ENCODE measurements around the gene SNX14. TPM values are rescaled to one million over a fixed set of nuclear protein-coding genes. Genes with fewer than 3 reads are reported as not detected.

Gene SNX14
- polyA plus RNA-seq, 1 experiment: 114 TPM

DNA sequence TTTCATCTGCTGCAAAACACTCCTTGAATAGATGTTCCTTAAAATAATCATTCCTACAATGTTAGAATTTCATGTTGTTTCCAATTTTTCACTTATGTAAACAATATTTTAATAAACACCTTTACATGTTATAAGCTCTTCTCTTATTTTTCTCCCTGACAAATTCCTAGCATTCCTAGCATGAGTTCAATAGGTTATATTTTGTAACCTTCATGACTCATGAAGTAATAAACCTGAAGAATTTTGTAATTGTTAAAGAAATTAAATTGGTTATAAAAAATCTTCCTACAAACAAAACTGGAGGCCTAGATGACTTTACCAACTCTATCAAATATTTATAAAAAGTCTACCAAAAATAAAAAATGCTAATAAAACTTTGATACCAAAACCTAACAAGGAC is 77.5 kb downstream of the SNX14 start:
- Histone ChIP-seq H3K27ac (ENCODE audit: low read depth, low read length) (no peak overlapping the region), H3K27me3 (ENCODE audit: control insufficient read depth, insufficient read depth, low read length) (no peaks in the 10 kb centered on the region), H3K9me3 (ENCODE audit: control insufficient read depth, insufficient read depth, low read length) (no peaks in the 10 kb centered on the region), H3K4me3 (ENCODE audit: low read depth, low read length) (no peak overlapping the region)
- ChIA-PET CTCF (interaction anchor here (1.1 to 1.9 kb wide), 2 partner anchors 20 to 34 kb away, joined by 3 to 5 read pairs; no protein-coding TSS in a partner anchor), POLR2A (no interaction called here)
- DNase-seq (ENCODE audit: low read depth, low spot score): no peak
- no peak for TF ChIP-seq CTCF (IDR thresholded peaks at IDR 0.05; ENCODE audit: low read depth, low read length)

DNA sequence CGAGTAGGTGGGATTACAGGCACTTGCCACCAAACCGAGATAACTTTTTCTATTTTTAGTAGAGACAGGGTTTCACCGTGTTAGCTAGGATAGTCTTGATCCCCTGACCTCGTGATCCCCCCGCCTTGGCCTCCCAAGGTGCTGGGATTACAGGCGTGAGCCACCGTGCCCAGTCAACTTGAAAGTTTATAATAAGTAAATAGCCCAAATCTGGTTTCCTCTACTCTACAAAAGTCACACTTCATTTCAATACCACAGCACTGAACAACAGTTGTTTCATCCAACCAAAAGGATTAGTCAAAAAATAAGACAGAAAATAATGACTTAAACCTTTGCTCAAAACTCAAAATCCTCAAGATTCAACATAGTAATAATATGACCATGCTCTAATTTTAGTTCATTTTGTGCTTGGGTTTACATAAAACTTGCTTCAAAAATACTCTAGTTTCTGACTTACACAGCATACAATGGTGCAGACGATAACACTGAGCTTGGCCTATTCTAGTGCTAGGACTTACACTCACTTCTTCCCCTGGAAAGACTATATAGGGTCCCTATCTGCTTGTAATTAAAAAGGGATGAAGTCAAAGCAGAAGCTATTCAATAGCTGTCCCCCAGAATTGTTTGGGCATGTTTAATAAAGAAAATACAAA is 87.1 kb downstream of the SNX14 start:
- H3K27ac ChIP-seq (ENCODE audit: low read depth, low read length): no peak overlapping the region
- no peak for TF ChIP-seq CTCF (IDR thresholded peaks at IDR 0.05; ENCODE audit: low read depth, low read length)
- POLR2A ChIA-PET: no interaction called here
- no peaks in the 10 kb centered on the region for H3K9me3 ChIP-seq (ENCODE audit: control insufficient read depth, insufficient read depth, low read length)
- H3K27me3 ChIP-seq (ENCODE audit: control insufficient read depth, insufficient read depth, low read length): no peaks in the 10 kb centered on the region
- CTCF ChIA-PET: interaction anchor here (1.0 to 3.1 kb wide), 4 partner anchors 24 to 151 kb away, joined by 4 to 20 read pairs (median 10); no protein-coding TSS in a partner anchor
- DNase-seq (ENCODE audit: low read depth, low spot score): no peak
- no peak overlapping the region for H3K4me3 ChIP-seq (ENCODE audit: low read depth, low read length)

GRCh38 chr6:85498596-85499258 is 94.9 kb downstream of the SNX14 start:
- Histone ChIP-seq H3K27me3 (ENCODE audit: control insufficient read depth, insufficient read depth, low read length) (no peaks in the 10 kb centered on the region), H3K27ac (ENCODE audit: low read depth, low read length) (no peak overlapping the region), H3K9me3 (ENCODE audit: control insufficient read depth, insufficient read depth, low read length) (peaks cover 4% of the 10 kb centered on the region; the same call in 1 of the 2 replicates), H3K4me3 (ENCODE audit: low read depth, low read length) (no peak overlapping the region)
- ChIA-PET CTCF (interaction anchor here (0.9 to 11.2 kb wide), 3 partner anchors 15 to 68 kb away, joined by 3 to 138 read pairs (median 10); no protein-coding TSS in a partner anchor), POLR2A (interaction anchor here (0.6 to 1.0 kb wide), 2 partner anchors 9 to 16 kb away, joined by 3 read pairs; no protein-coding TSS in a partner anchor)
- no peak for DNase-seq (ENCODE audit: low read depth, low spot score)
- TF ChIP-seq CTCF (IDR thresholded peaks at IDR 0.05; ENCODE audit: low read depth, low read length): no peak

DNA sequence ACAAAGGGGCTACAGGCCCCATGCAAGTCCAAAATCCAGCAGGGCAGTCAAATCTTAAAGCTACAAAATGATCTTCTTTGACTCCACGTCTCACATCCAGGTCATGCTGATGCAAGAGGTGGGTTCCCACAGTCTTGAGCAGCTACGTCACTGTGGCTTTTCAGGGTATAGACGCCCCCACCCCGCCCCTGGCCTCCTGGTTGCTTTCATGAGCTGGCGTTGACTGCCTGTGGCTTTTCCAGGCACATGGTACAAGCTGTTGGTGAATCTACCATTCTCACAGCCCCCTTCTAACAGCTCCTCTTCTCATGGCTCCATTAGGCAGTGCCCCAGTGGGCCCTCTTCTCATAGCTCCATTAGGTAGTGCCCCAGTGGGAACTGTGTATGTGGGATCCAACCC is 96.8 kb downstream of the SNX14 start:
- no peak for DNase-seq (ENCODE audit: low read depth, low spot score)
- no peak for TF ChIP-seq CTCF (IDR thresholded peaks at IDR 0.05; ENCODE audit: low read depth, low read length)
- H3K9me3 ChIP-seq (ENCODE audit: control insufficient read depth, insufficient read depth, low read length): peaks cover 4% of the 10 kb centered on the region; the same call in 1 of the 2 replicates
- H3K4me3 ChIP-seq (ENCODE audit: low read depth, low read length): no peak overlapping the region
- no peak overlapping the region for H3K27ac ChIP-seq (ENCODE audit: low read depth, low read length)
- no peaks in the 10 kb centered on the region for H3K27me3 ChIP-seq (ENCODE audit: control insufficient read depth, insufficient read depth, low read length)
- CTCF ChIA-PET: interaction anchor here (3.0 to 11.2 kb wide), 3 partner anchors 13 to 142 kb away, joined by 10 to 138 read pairs (median 34); no protein-coding TSS in a partner anchor
- POLR2A ChIA-PET: no interaction called here

All from AG04450 (cell line).